HG03442 (cell line): Measurements from ENCODE around the gene FMNL2.

Experiments used
- ATAC-seq: cut with Tn5 transposase; IDR thresholded peaks from one replicate; pipeline ENCODE4 v1.9.1; 2021; ENCODE audit warnings: mild to moderate bottlenecking, moderate library complexity; ENCODE audit not compliant: unreplicated experiment

Gene FMNL2

GRCh38 chr2:152686321-152686720, 351.3 kb downstream of the FMNL2 start:
- no peak for ATAC-seq

- peak; percentile 95 for ATAC-seq
Measured at GRCh38 chr2:152693033-152693432, 358.1 kb downstream of the FMNL2 start.

- peak; percentile 39 for ATAC-seq
Measured at GRCh38 chr2:152694161-152694661, 359.2 kb downstream of the FMNL2 start.

- no peak for ATAC-seq
Measured at GRCh38 chr2:152695763-152696162, 360.8 kb downstream of the FMNL2 start.

GRCh38 chr2:152696476-152696875, 361.5 kb downstream of the FMNL2 start:
- ATAC-seq: no peak
